Gastroesophageal sphincter (tissue), 4 donors: ENCODE measurements around the gene SDR39U1. TPM values are rescaled to one million over a fixed set of nuclear protein-coding genes. Genes with fewer than 3 reads are reported as not detected.

Source experiments
- ATAC-seq: fragments of 150-250 bp; one replicate; pipeline ENCODE4 v1.9.1; 2016; ENCODE audit warnings: mild to moderate bottlenecking, moderate library complexity
- H3K27ac ChIP-seq, 4 donors: fragments of 200-600 bp; sonication (generic) in 3 of 4; 1 replicate in 3 of 4; 2 replicates in 1 of 4; pipeline ENCODE4 v1.5.1; 2016 to 2019
- H3K27me3 ChIP-seq: fragments of 200-600 bp; sonication (generic); one replicate; pipeline ENCODE4 v1.5.1; 2019
- H3K36me3 ChIP-seq, 2 donors: fragments of 200-600 bp; sonication (generic); one replicate each; pipeline ENCODE4 v1.5.1; 2019; ENCODE audit warnings: control low read depth in 1 of 2
- H3K4me1 ChIP-seq, 3 donors: fragments of 200-600 bp; sonication (generic); 1 replicate in 2 of 3; 2 replicates in 1 of 3; pipeline ENCODE4 v1.5.1; 2016 to 2019; ENCODE audit warnings: control low read depth in 2 of 3
- H3K4me3 ChIP-seq, 2 donors: fragments of 200-600 bp; sonication (generic); one replicate each; pipeline ENCODE4 v1.5.1; 2019; ENCODE audit warnings: mild to moderate bottlenecking in 1 of 2, moderate library complexity in 1 of 2
- H3K9me3 ChIP-seq, 3 donors: fragments of 200-600 bp; sonication (generic); one replicate each; pipeline ENCODE4 v1.5.1; 2017 to 2019; ENCODE audit warnings: control low read depth in 2 of 3
- CTCF ChIP-seq, 4 experiments: fragments of 200-600 bp in 2 of 4; fragments of 450-650 bp in 2 of 4; sonication (generic) in 1 of 4; IDR thresholded peaks; one replicate each; pipeline ENCODE4 v1.5.1; 2017 to 2019; ENCODE audit warnings: antibody characterized with exemption in 4 of 4, mild to moderate bottlenecking in 2 of 4, moderate library complexity in 2 of 4
- EP300 ChIP-seq: sonication (generic); formaldehyde crosslinking; IDR thresholded peaks from one replicate; pipeline ENCODE4 v1.6.1; 2017; ENCODE audit warnings: antibody characterized with exemption, mild to moderate bottlenecking
- POLR2A ChIP-seq, 2 donors: fragments of 450-650 bp; IDR thresholded peaks; one replicate each; pipeline ENCODE4 v1.6.1; 2017; ENCODE audit warnings: antibody characterized with exemption in 2 of 2, mild to moderate bottlenecking in 2 of 2, moderate library complexity in 1 of 2
- POLR2AphosphoS5 ChIP-seq: sonication (generic); formaldehyde crosslinking; IDR thresholded peaks from one replicate; pipeline ENCODE4 v1.6.1; 2017; ENCODE audit warnings: antibody characterized with exemption
- WGBS, 2 donors: methylation state at CpG; one replicate each; pipeline ENCODE4 v1.1.5; 2018; ENCODE audit warnings: low coverage in 1 of 2; 5-methylcytosine and 5-hydroxymethylcytosine counted together
- total RNA-seq, 4 donors: library from RNA; depleted of rRNA; stranded (reverse); fragments of >200 nt; gene quantifications; one replicate each; pipeline ENCODE4 v1.1.0, GENCODE V29; 2016

The SDR39U1 gene
- total RNA-seq, 4 donors from 2014 or later: 21.5 to 39.7 (median 31.3) TPM

GRCh38 chr14:24416932-24417619, 25.5 kb downstream of the SDR39U1 start:
- no peak for ATAC-seq

GRCh38 chr14:24416254-24416931, 26.2 kb downstream of the SDR39U1 start:
- Histone ChIP-seq H3K36me3 (peaks cover 0 to 42% of the 10 kb centered on the region in 2 donors), H3K4me1 (peaks cover 0 to 13% (median 0%) of the 10 kb centered on the region in 3 donors), H3K4me3 (no peak overlapping the region), H3K27me3 (peaks cover 18% of the 10 kb centered on the region), H3K27ac (no peak overlapping the region), H3K9me3 (no peaks in the 10 kb centered on the region)
- WGBS, 2 donors: 42 to 75% methylated on average over 2 to 4 of the region's 19 CpGs
- no peak for TF ChIP-seq CTCF (IDR thresholded peaks at IDR 0.05)
- ATAC-seq: no peak

More at GRCh38 chr14:24416932-24417619, 25.5 kb downstream of the SDR39U1 start:
- no peak overlapping the region for H3K4me3 ChIP-seq
- TF ChIP-seq CTCF (IDR thresholded peaks at IDR 0.05) (no peak), POLR2A (IDR thresholded peaks at IDR 0.05) (no peak), EP300 (no peak), POLR2AphosphoS5 (no peak)
- no peak overlapping the region for H3K27ac ChIP-seq
- H3K36me3 ChIP-seq: peaks cover 0 to 38% of the 10 kb centered on the region in 2 donors
- H3K4me1 ChIP-seq: peaks cover 0 to 13% (median 0%) of the 10 kb centered on the region in 3 donors
- H3K9me3 ChIP-seq: no peaks in the 10 kb centered on the region
- 67 to 80% methylated on average over 2 to 6 of the region's 16 CpGs for WGBS, 2 donors
- H3K27me3 ChIP-seq: peaks cover 25% of the 10 kb centered on the region

- peaks cover 0 to 13% (median 0%) of the 10 kb centered on the region in 3 donors for H3K4me1 ChIP-seq
- TF ChIP-seq EP300: no peak
- TF ChIP-seq POLR2A (IDR thresholded peaks at IDR 0.05): no peak
- TF ChIP-seq POLR2AphosphoS5: no peak
- TF ChIP-seq CTCF (IDR thresholded peaks at IDR 0.05): no peak
- H3K4me3 ChIP-seq: no peak overlapping the region
- WGBS, 2 donors: 68 to 77% methylated on average over 11 to 13 of the region's 25 CpGs
- ATAC-seq: no peak
- H3K27me3 ChIP-seq: peaks cover 12% of the 10 kb centered on the region
- no peak overlapping the region for H3K27ac ChIP-seq
- H3K9me3 ChIP-seq: no peaks in the 10 kb centered on the region
- peaks cover 0 to 49% of the 10 kb centered on the region in 2 donors for H3K36me3 ChIP-seq
Measured at GRCh38 chr14:24415421-24416253, 26.9 kb downstream of the SDR39U1 start.

GRCh38 chr14:24414732-24415420, 27.7 kb downstream of the SDR39U1 start:
- Histone ChIP-seq H3K9me3 (no peaks in the 10 kb centered on the region), H3K27me3 (peaks cover 7% of the 10 kb centered on the region), H3K4me3 (no peak overlapping the region), H3K36me3 (peaks cover 0 to 55% of the 10 kb centered on the region in 2 donors), H3K4me1 (peaks cover 0 to 13% (median 0%) of the 10 kb centered on the region in 3 donors), H3K27ac (no peak overlapping the region)
- TF ChIP-seq CTCF (IDR thresholded peaks at IDR 0.05): no peak
- TF ChIP-seq POLR2A (IDR thresholded peaks at IDR 0.05): no peak
- no peak for TF ChIP-seq EP300
- no peak for TF ChIP-seq POLR2AphosphoS5
- WGBS, 2 donors: 80% methylated on average over 2 of the region's 15 CpGs; no CpG with 5 or more reads in 1 of the 2 donors
- no peak for ATAC-seq
